HL-60 (cell line): ENCODE results near the gene PAAF1.

Experiments used
- DNase-seq, 2 experiments: peaks; one replicate each; pipeline ENCODE4 v3.0.0-alpha.2; 2010 to 2020; ENCODE audit warnings: low read depth in 1 of 2, low spot score in 1 of 2
- H3K27ac ChIP-seq: fragments of 250-450 bp; sonication (Bioruptor Pico); replicated peaks from 2 replicates; pipeline ENCODE4 v1.5.1; 2020; ENCODE audit warnings: mild to moderate bottlenecking, moderate library complexity
- H3K27me3 ChIP-seq: fragments of 250-450 bp; sonication (Bioruptor Pico); 2 replicates; pipeline ENCODE4 v1.5.1; 2021; ENCODE audit warnings: mild to moderate bottlenecking, moderate library complexity; ENCODE audit not compliant: insufficient read depth, poor library complexity, severe bottlenecking
- H3K4me3 ChIP-seq: replicated peaks from 2 replicates; pipeline ENCODE4 v1.5.1; 2011; ENCODE audit warnings: mild to moderate bottlenecking, control low read depth, low read length; ENCODE audit not compliant: insufficient read depth
- GABPA ChIP-seq: IDR thresholded peaks from 2 replicates; pipeline ENCODE4 v1.6.1; 2012; ENCODE audit warnings: low read depth
- POLR2AphosphoS5 ChIP-seq: IDR thresholded peaks from 2 replicates; pipeline ENCODE4 v1.6.1; 2012; ENCODE audit warnings: low read depth
- SPI1 ChIP-seq: IDR thresholded peaks from 2 replicates; pipeline ENCODE4 v1.6.1; 2012; ENCODE audit warnings: low read depth, mild to moderate bottlenecking, borderline replicate concordance
- TF ChIP-seq, protein P1 (sequence below): IDR thresholded peaks from 2 replicates; pipeline ENCODE4 v1.6.1; 2012; ENCODE audit warnings: low read depth; ENCODE audit not compliant: insufficient replicate concordance
- TF ChIP-seq, protein P2 (sequence below): IDR thresholded peaks from one replicate; pipeline ENCODE4 v1.5.1; 2011; ENCODE audit warnings: low read length, control low read depth, inconsistent platforms; ENCODE audit not compliant: insufficient read depth

PAAF1 gene

DNA sequence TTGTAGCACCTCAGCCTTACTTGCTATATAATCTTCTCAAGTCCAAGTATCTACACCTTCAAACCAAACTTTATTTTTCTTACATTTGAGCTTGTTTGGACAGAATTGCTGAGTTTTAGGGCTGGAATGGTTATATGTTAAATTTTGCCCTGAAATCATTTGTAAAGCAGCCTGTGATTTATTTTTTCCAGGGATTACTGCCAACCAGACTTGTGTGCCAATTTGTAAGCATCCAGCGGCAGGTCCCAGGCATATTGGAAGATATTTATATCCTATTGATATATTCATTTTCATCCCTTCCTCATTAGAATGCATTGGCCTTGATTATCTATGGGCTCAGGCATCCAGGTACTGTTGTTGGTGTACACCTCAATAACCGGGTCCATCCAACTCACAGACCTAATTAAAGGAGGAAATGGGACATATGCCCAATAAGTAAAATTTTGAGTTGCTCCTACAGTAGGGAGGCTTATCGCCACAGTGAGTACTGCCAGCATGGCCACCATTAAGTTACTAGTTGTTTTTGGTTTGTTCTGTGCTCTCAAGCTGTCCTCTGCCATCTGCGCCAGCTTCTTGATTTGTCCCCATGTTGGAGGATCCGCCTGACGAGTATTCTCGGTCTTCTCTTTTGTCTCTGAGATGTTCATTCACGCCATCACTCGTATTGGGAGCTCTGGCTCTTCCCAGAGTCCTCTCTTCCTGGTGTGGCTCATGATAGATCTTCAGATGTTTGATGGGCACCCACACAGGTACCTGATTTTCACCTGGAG, 64.2 kb downstream of the PAAF1 start:
- no peak for DNase-seq
- no peaks in the 10 kb centered on the region for H3K27me3 ChIP-seq
- TF ChIP-seq, protein P1, sequence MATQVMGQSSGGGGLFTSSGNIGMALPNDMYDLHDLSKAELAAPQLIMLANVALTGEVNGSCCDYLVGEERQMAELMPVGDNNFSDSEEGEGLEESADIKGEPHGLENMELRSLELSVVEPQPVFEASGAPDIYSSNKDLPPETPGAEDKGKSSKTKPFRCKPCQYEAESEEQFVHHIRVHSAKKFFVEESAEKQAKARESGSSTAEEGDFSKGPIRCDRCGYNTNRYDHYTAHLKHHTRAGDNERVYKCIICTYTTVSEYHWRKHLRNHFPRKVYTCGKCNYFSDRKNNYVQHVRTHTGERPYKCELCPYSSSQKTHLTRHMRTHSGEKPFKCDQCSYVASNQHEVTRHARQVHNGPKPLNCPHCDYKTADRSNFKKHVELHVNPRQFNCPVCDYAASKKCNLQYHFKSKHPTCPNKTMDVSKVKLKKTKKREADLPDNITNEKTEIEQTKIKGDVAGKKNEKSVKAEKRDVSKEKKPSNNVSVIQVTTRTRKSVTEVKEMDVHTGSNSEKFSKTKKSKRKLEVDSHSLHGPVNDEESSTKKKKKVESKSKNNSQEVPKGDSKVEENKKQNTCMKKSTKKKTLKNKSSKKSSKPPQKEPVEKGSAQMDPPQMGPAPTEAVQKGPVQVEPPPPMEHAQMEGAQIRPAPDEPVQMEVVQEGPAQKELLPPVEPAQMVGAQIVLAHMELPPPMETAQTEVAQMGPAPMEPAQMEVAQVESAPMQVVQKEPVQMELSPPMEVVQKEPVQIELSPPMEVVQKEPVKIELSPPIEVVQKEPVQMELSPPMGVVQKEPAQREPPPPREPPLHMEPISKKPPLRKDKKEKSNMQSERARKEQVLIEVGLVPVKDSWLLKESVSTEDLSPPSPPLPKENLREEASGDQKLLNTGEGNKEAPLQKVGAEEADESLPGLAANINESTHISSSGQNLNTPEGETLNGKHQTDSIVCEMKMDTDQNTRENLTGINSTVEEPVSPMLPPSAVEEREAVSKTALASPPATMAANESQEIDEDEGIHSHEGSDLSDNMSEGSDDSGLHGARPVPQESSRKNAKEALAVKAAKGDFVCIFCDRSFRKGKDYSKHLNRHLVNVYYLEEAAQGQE = no peak
- TF ChIP-seq SPI1 (no peak), POLR2AphosphoS5 (no peak), GABPA (no peak)
- TF ChIP-seq, protein P2, sequence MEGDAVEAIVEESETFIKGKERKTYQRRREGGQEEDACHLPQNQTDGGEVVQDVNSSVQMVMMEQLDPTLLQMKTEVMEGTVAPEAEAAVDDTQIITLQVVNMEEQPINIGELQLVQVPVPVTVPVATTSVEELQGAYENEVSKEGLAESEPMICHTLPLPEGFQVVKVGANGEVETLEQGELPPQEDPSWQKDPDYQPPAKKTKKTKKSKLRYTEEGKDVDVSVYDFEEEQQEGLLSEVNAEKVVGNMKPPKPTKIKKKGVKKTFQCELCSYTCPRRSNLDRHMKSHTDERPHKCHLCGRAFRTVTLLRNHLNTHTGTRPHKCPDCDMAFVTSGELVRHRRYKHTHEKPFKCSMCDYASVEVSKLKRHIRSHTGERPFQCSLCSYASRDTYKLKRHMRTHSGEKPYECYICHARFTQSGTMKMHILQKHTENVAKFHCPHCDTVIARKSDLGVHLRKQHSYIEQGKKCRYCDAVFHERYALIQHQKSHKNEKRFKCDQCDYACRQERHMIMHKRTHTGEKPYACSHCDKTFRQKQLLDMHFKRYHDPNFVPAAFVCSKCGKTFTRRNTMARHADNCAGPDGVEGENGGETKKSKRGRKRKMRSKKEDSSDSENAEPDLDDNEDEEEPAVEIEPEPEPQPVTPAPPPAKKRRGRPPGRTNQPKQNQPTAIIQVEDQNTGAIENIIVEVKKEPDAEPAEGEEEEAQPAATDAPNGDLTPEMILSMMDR = no peak

DNA sequence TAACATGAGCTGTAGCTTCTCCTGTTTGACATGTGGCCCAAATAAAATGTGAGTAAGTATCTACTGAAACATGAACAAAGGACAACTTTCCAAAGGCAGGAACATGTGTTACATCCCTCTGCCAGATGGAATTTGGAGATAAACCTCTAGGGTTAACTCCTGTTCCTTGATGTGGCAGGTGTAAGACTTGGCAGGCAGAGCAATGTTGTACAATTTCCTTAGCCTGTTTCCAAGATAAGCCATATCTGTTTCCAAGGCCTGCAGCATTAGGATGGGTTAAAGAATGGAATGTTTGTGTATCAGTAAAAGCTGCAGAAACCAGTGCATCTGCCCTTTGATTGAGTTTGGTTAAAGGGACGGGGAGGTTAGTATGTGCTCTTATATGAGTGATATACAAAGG, 65.2 kb downstream of the PAAF1 start:
- TF ChIP-seq, protein P2 = no peak
- TF ChIP-seq POLR2AphosphoS5 = no peak
- TF ChIP-seq, protein P1 = no peak
- TF ChIP-seq GABPA = no peak
- TF ChIP-seq SPI1 = no peak
- Histone ChIP-seq H3K27ac (no peak overlapping the region), H3K4me3 (no peak overlapping the region), H3K27me3 (no peaks in the 10 kb centered on the region)
- no peak for DNase-seq

More for the DNA sequence above, 64.2 kb downstream of the PAAF1 start:
- Histone ChIP-seq H3K27ac (no peak overlapping the region), H3K4me3 (no peak overlapping the region)

DNA sequence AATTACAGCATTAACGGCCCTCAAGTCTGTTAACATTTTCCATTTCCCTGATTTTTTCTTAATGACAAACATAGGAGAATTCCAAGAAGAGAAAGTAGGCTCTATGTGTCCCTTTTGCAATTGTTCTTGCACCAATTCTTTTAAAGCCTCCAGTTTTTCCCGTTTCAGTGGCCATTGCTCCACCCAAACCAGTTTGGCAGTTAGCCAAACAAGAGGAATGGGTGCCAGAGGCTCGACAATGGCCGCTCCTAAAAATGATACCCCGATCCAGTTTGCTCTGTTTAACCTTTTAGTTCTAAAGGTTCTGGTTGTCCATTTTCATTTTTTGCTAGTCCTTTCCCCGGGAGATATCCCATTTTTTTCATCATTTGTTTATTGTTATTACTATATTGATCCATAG, 67.3 kb downstream of the PAAF1 start:
- TF ChIP-seq, protein P1 = no peak
- no peak for TF ChIP-seq POLR2AphosphoS5
- TF ChIP-seq, protein P2 = no peak
- TF ChIP-seq SPI1 = no peak
- TF ChIP-seq GABPA = no peak
- Histone ChIP-seq H3K27ac (no peak overlapping the region), H3K27me3 (no peaks in the 10 kb centered on the region), H3K4me3 (no peak overlapping the region)
- DNase-seq = no peak
